IMR-90 (cell line): ENCODE results near the gene RBBP6. TPM values are rescaled to one million over a fixed set of nuclear protein-coding genes. Genes with fewer than 3 reads are reported as not detected.

Source experiments
- ATAC-seq: fragments of 200-7000 bp; cut with Tn5 transposase; 2 replicates; pipeline ENCODE4 v1.9.1; 2020; ENCODE audit warnings: low read depth, mild to moderate bottlenecking, moderate library complexity
- BruUV-seq: library from RNA; stranded (reverse); fragments of 400-500 nt; replicated peaks from 2 replicates; lab custom pipeline; 2021; lab: Mats Ljungman, UMichigan
- CTCF ChIA-PET: fragments of 300-600 bp; formaldehyde crosslinking; extraction: SDS; loops from one replicate; lab custom pipeline; 2021; ENCODE audit warnings: antibody characterized with exemption; lab: Yijun Ruan, JAX
- POLR2A ChIA-PET: fragments of 300-600 bp; sonication (Branson Sonifier 250); formaldehyde crosslinking; loops from one replicate; lab custom pipeline; 2022; ENCODE audit warnings: antibody characterized with exemption; ENCODE audit not compliant: unreplicated experiment; lab: Charles Lee
- DNase-seq: peaks from one replicate; pipeline ENCODE4 v3.0.0; 2013
- H2AFZ ChIP-seq: replicated peaks from 2 replicates; pipeline ENCODE3; 2013; ENCODE audit warnings: low read length, mild to moderate bottlenecking; ENCODE audit not compliant: poor library complexity
- H2AK5ac ChIP-seq: 2 replicates; pipeline ENCODE4 v1.6.1; 2013; ENCODE audit warnings: low read depth, low read length, inconsistent platforms
- H2AK9ac ChIP-seq: replicated peaks from 2 replicates; pipeline ENCODE3; 2013; ENCODE audit warnings: mild to moderate bottlenecking, low read depth, low read length, moderate library complexity; ENCODE audit not compliant: poor library complexity
- H2BK120ac ChIP-seq: 2 replicates; pipeline ENCODE4 v1.6.1; 2013; ENCODE audit warnings: low read depth, low read length, inconsistent platforms
- H2BK15ac ChIP-seq: 3 replicates; pipeline ENCODE4 v1.6.1; 2013; ENCODE audit warnings: low read depth, low read length, inconsistent platforms
- H2BK20ac ChIP-seq: 2 replicates; pipeline ENCODE4 v1.6.1; 2013; ENCODE audit warnings: low read depth, mild to moderate bottlenecking, inconsistent platforms, low read length, moderate library complexity
- H2BK5ac ChIP-seq: 2 replicates; pipeline ENCODE4 v1.6.1; 2013; ENCODE audit warnings: mild to moderate bottlenecking, low read depth, low read length, inconsistent platforms; ENCODE audit not compliant: poor library complexity, severe bottlenecking
- H3K14ac ChIP-seq: replicated peaks from 2 replicates; pipeline ENCODE4 v1.6.1; 2013; ENCODE audit warnings: low read depth, low read length, inconsistent platforms
- H3K18ac ChIP-seq: 2 replicates; pipeline ENCODE4 v1.6.1; 2013; ENCODE audit warnings: low read depth, low read length, control low read depth
- H3K23ac ChIP-seq: 2 replicates; pipeline ENCODE4 v1.6.1; 2013; ENCODE audit warnings: low read depth, low read length, inconsistent platforms
- H3K27ac ChIP-seq: 2 replicates; pipeline ENCODE4 v1.5.1; 2013; ENCODE audit warnings: mild to moderate bottlenecking, control low read depth, low read length; ENCODE audit not compliant: insufficient read depth
- H3K27me3 ChIP-seq: 2 replicates; pipeline ENCODE4 v1.6.1; 2013; ENCODE audit warnings: low read length; ENCODE audit not compliant: control insufficient read depth, insufficient read depth
- H3K36me3 ChIP-seq: 2 replicates; pipeline ENCODE4 v1.6.1; 2013; ENCODE audit warnings: low read length, mixed read lengths; ENCODE audit not compliant: control insufficient read depth, insufficient read depth
- H3K4ac ChIP-seq: 2 replicates; pipeline ENCODE4 v1.6.1; 2013; ENCODE audit warnings: low read depth, low read length, inconsistent platforms
- H3K4me1 ChIP-seq: 2 replicates; pipeline ENCODE4 v1.6.1; 2013; ENCODE audit warnings: low read length, mixed read lengths; ENCODE audit not compliant: control insufficient read depth, insufficient read depth
- H3K4me2 ChIP-seq: 2 replicates; pipeline ENCODE4 v1.6.1; 2013; ENCODE audit warnings: low read depth, mild to moderate bottlenecking, control low read depth, low read length, moderate library complexity
- H3K4me3 ChIP-seq: 2 replicates; pipeline ENCODE4 v1.5.1; 2013; ENCODE audit warnings: low read depth, mild to moderate bottlenecking, control low read depth, low read length, moderate library complexity; ENCODE audit not compliant: insufficient read depth
- H3K56ac ChIP-seq: 2 replicates; pipeline ENCODE4 v1.6.1; 2013; ENCODE audit warnings: low read length, inconsistent platforms; ENCODE audit not compliant: insufficient read depth; ENCODE audit errors: extremely low read depth
- H3K79me1 ChIP-seq, 2 experiments: 2 replicates each; pipeline ENCODE4 v1.6.1; 2013; ENCODE audit warnings: low read length in 2 of 2, inconsistent platforms in 1 of 2, low read depth in 1 of 2
- H3K9ac ChIP-seq: 2 replicates; pipeline ENCODE4 v1.6.1; 2013; ENCODE audit warnings: low read depth, low read length, control low read depth
- H3K9me1 ChIP-seq: 2 replicates; pipeline ENCODE4 v1.6.1; 2013; ENCODE audit warnings: low read length, inconsistent platforms; ENCODE audit not compliant: insufficient read depth
- H3K9me3 ChIP-seq: 2 replicates; pipeline ENCODE4 v1.6.1; 2013; ENCODE audit warnings: low read length; ENCODE audit not compliant: control insufficient read depth, insufficient read depth
- H4K20me1 ChIP-seq: 2 replicates; pipeline ENCODE4 v1.6.1; 2013; ENCODE audit warnings: low read length, inconsistent platforms; ENCODE audit not compliant: insufficient read depth
- H4K5ac ChIP-seq: 2 replicates; pipeline ENCODE4 v1.6.1; 2013; ENCODE audit warnings: mild to moderate bottlenecking, low read depth, low read length, control low read depth
- H4K8ac ChIP-seq, 2 experiments: 2 replicates each; pipeline ENCODE4 v1.6.1; 2013; ENCODE audit warnings: low read depth in 2 of 2, low read length in 2 of 2, control low read depth in 1 of 2, inconsistent platforms in 1 of 2
- H4K91ac ChIP-seq: 2 replicates; pipeline ENCODE4 v1.6.1; 2013; ENCODE audit warnings: low read depth, low read length, inconsistent platforms; ENCODE audit not compliant: insufficient read depth
- CHD1 ChIP-seq: IDR thresholded peaks from 2 replicates; pipeline ENCODE4 v1.6.1; 2012; ENCODE audit warnings: low read depth, low read length, improper control_type of control experiment
- MAZ ChIP-seq: IDR thresholded peaks from 2 replicates; pipeline ENCODE4 v1.6.1; 2012; ENCODE audit warnings: low read depth, mild to moderate bottlenecking, low read length, improper control_type of control experiment, moderate library complexity, borderline replicate concordance
- RAD21 ChIP-seq: IDR thresholded peaks from 2 replicates; pipeline ENCODE4 v1.6.1; 2012; ENCODE audit warnings: low read length, improper control_type of control experiment
- dilution Hi-C: fragments of 300-500 bp; cut with HindIII; formaldehyde crosslinking; loops from one replicate; pipeline ENCODE4 v1.14.3; 2018; ENCODE audit warnings: low sequenced_read_pairs; ENCODE audit not compliant: unreplicated experiment
- in situ Hi-C: fragments of 300-500 bp; cut with MboI; formaldehyde crosslinking; loops from 3 replicates; pipeline ENCODE4 v1.14.3; 2019; ENCODE audit warnings: low sequenced_read_pairs, inconsistent platforms, mixed read lengths
- intact Hi-C: fragments of 100-400 bp; cut with micrococcal nuclease; formaldehyde crosslinking; loops from 2 replicates; pipeline ENCODE4 v1.10.0; 2022
- polyA plus RNA-seq, 3 experiments: library from polyadenylated mRNA; depleted of rRNA; stranded (reverse); fragments of >200 nt; gene quantifications; 2 replicates each; pipeline ENCODE4 v1.2.3, GENCODE V29; 2012; ENCODE audit warnings: low replicate concordance in 1 of 3
- total RNA-seq: library from RNA; depleted of rRNA; stranded (reverse); fragments of >200 nt; gene quantifications from 2 replicates; pipeline ENCODE4 v1.2.3, GENCODE V29; 2012
- TF ChIP-seq, protein P1 (sequence below): fragments of 150-350 bp; IDR thresholded peaks from 2 replicates; pipeline ENCODE4 v1.6.1; 2016; ENCODE audit warnings: low read depth, mild to moderate bottlenecking, low read length, moderate library complexity, borderline replicate concordance

RBBP6 gene
- total and polyA plus RNA-seq, 2 of the 4 experiments (the other 2 are of a cell fraction), result 7.2 to 17.8 TPM

DNA sequence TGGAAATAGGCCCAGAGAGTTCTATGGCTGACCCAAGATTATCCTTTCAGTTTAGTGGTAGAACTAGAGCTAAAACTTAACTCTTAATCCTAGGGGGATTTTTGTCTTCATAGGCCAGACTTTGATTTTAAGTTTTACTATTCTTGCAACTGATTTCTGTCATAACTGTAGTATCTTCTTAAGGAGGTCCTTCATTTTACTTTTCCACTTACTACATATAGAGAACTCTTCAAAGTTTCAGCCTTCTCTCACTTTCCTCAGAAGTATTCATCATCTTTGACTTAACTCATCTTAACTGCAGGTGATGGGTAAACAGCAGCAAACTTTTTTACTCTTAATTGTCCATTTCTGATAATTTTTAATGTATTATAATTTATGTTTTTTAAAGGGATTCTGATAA, 23.4 kb downstream of the RBBP6 start:
- intact Hi-C loops, result no loop called here
- Histone ChIP-seq H3K4me1 (no peaks in the 10 kb centered on the region), H3K9me1 (no peaks in the 10 kb centered on the region), H3K79me1 (peaks cover 2 to 21% of the 10 kb centered on the region in 2 experiments; a peak in 3 of 4 replicates), H4K20me1 (no peaks in the 10 kb centered on the region; the same call in 1 of the 2 replicates), H2BK5ac (no peak overlapping the region), H3K4me3 (no peak overlapping the region), H3K27ac (no peak overlapping the region), H3K18ac (no peak overlapping the region), H4K8ac (no peak overlapping the region), H3K56ac (no peak overlapping the region), H3K4ac (no peak overlapping the region), H3K14ac (no peak overlapping the region), H2AFZ (no peak overlapping the region), H3K4me2 (no peak overlapping the region), H2BK120ac (no peak overlapping the region), H4K91ac (no peak overlapping the region), H3K9me3 (no peaks in the 10 kb centered on the region), H3K9ac (no peak overlapping the region), H3K27me3 (no peaks in the 10 kb centered on the region), H4K5ac (no peak overlapping the region), H2BK20ac (no peak overlapping the region), H2AK5ac (no peak overlapping the region), H2BK15ac (no peak overlapping the region), H3K23ac (no peak overlapping the region), H2AK9ac (no peak overlapping the region), H3K36me3 (peaks cover 41% of the 10 kb centered on the region)
- ChIA-PET CTCF (interaction anchor here (1.3 kb wide), 1 partner anchor 238 kb away, joined by 3 read pairs; no protein-coding TSS in a partner anchor), POLR2A (no interaction called here)
- ATAC-seq, result no peak
- DNase-seq, result no peak
- dilution Hi-C loops, result loop anchor here (25.0 kb wide), 1 partner anchor 224 kb away; no protein-coding TSS in a partner anchor
- in situ Hi-C loops, result loop anchor here (10.0 to 25.0 kb wide), 2 partner anchors 222 to 374 kb away; no protein-coding TSS in a partner anchor
- TF ChIP-seq, protein P1, sequence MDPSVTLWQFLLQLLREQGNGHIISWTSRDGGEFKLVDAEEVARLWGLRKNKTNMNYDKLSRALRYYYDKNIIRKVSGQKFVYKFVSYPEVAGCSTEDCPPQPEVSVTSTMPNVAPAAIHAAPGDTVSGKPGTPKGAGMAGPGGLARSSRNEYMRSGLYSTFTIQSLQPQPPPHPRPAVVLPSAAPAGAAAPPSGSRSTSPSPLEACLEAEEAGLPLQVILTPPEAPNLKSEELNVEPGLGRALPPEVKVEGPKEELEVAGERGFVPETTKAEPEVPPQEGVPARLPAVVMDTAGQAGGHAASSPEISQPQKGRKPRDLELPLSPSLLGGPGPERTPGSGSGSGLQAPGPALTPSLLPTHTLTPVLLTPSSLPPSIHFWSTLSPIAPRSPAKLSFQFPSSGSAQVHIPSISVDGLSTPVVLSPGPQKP, result no peak
- TF ChIP-seq MAZ (no peak), RAD21 (no peak), CHD1 (no peak)
- BruUV-seq, result no TSS peak
